Embryonic facial prominence (tissue), 1 donor: Measurements from ENCODE around the gene GOLGA6B.
"Not testable (repeated sequence)": the region's sequence is repeated elsewhere in the genome, so short reads cannot be mapped to it uniquely, and the experiment has no call there.

Experiments
- DNase-seq: peaks from one replicate; pipeline ENCODE4 v3.0.0-alpha.2; 2016; ENCODE audit errors: extremely low spot score

Gene GOLGA6B, protein sequence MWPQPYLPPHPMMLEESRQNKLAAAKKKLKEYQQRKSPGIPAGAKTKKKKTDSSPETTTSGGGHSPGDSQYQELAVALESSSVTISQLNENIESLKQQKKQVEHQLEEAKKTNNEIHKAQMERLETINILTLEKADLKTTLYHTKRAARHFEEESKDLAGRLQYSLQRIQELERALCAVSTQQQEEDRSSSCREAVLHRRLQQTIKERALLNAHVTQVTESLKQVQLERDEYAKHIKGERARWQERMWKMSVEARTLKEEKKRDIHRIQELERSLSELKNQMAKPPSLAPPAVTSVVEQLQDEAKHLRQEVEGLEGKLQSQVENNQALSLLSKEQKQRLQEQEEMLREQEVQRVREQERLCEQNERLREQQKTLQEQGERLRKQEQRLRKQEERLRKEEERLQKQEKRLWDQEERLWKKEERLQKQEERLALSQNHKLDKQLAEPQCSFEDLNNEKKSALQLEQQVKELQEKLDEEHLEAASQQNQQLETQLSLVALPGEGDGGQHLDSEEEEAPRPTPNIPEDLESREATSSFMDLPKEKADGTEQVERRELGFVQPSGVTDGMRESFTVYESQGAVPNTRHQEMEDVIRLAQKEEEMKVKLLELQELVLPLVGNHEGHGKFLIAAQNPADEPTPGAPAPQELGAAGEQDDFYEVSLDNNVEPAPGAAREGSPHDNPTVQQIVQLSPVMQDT

DNA sequence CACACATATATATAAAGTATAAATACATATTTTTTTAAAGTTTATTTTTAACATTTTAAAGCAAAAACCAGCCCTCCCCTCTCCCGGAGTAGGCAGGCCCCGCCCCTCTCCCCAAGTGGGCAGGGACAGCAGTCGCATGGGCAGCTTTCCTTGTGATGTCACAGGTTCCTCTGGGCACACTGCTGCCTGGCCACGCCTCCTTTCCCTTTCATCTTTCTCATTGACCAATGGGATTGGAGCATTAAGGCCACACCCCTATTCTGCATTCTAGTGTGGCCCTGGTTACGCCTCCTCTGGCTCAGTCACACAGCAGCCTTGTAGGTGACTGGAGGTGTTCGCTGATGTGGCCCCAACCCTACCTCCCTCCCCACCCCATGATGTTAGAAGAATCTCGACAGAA is at the start of gene GOLGA6B:
TSS of gene GOLGA6B (plus strand) at position 301 of the 400 bp plus-strand sequence. CDS start at position 342, 41 bp downstream.
- DNase-seq: not testable (repeated sequence)

DNA sequence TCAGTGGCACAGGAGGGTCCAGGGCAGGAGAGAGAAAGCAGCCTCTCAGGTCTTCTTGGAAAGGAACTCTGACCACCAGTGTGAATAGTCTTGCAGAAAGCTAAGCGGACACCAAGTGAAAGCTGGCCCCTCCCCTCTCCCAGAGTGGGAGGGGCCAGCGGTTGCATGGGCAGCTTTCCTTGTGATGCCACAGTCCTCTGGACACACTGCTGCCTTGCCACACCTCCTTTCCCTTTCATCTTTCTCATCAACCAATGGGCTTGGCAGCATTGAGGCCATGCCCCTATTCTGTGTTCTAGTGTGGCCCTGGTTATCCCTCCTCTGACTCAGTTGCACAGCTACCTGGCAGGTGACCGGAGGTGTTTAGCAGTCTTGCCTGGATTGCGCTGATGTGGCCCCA is 49.7 kb upstream of the GOLGA6B start:
- no peak for DNase-seq

DNA sequence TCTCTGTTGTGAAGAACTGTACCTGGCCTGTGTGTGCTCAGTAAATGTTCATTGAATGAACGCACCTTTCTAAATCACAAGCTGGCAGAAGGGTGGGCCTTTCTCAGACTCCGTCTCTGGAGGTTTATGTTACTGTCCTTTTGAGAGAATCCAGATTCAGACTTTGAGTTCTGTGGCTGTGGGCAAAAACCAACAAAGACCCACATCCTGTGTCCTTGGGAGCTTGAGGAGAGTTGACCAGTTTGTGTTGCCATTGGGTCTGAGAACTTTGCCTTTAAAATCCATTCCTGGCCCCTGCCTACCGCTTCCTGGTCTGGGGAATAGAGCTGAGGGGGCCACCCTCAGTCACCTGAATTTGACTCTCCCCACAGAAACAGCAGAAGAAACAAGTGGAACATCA is 46.4 kb upstream of the GOLGA6B start:
- DNase-seq: not testable (repeated sequence)

DNA sequence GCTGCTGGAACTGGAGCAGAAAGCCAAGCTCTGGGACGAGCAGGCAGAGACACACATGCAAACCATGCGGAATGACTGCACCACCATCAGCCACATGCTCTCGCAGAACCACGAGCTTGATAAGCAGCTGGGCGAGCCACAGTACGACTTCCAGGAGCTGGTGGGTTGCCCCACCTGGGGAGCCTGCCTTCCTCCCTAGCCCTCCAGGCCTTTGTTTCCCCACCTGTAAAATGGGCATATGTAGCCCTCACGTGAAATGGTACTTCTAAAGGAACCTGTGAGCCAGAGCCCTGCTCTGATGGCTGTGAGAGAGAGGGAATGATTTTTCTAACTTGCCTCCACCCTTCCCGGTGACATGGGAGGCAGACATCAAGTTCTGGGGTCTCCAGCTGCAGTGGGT is 44.6 kb upstream of the GOLGA6B start:
- no peak for DNase-seq

DNA sequence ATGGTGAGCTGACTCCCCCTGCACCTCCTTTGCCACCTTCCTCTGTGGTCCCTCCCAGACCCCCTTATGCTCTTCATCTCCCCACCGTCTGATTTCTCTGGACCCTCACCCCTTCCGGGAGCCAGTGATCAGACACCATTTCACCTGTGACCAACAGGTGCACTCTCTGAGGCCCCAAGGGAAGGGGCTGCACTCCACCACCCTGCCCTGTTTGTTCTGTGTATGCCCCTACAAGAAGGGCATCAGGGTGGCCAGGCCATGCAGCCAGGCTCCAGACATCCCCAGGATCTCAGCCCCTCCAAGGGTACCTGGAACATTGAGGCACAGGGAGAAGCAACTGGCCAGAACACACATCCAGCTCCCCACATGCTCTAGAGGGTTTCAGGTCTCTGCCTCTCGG is 42.2 kb upstream of the GOLGA6B start:
- not testable (repeated sequence) for DNase-seq

DNA sequence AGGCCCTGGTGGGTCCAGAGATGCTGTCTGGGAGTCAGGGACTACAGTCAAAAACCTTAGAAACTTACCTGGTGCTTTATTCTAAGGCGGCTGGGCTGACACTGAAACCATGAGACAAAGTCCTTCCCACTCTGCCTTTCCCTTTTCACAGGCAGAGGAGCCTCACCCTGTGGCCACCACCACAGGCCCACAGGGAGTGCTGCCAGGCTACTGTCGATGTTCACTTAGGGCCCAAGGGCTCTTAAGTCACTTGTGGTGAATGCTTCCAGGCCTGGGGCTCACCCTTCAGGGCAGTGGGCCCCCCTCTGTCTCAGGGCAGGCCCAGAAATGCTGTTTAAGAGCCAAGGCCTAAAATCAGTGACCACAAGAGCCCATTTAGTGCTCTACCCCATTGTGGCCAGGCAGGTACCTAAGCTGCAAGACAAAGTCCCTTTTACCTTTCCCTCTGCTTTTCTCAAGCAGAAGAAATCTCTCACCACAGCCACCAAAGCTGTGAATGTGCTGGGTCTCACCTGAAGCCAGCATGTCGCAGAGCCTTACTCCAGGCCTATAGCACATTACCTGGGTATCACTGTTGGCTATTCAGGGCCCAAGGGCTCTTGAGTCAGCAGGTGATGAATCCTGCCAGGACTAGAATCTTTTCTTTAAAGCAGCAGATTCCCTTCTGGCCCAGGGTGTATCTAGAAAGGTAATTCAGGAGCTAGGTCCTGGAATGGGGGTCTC is 39.5 kb upstream of the GOLGA6B start:
- no peak for DNase-seq

DNA sequence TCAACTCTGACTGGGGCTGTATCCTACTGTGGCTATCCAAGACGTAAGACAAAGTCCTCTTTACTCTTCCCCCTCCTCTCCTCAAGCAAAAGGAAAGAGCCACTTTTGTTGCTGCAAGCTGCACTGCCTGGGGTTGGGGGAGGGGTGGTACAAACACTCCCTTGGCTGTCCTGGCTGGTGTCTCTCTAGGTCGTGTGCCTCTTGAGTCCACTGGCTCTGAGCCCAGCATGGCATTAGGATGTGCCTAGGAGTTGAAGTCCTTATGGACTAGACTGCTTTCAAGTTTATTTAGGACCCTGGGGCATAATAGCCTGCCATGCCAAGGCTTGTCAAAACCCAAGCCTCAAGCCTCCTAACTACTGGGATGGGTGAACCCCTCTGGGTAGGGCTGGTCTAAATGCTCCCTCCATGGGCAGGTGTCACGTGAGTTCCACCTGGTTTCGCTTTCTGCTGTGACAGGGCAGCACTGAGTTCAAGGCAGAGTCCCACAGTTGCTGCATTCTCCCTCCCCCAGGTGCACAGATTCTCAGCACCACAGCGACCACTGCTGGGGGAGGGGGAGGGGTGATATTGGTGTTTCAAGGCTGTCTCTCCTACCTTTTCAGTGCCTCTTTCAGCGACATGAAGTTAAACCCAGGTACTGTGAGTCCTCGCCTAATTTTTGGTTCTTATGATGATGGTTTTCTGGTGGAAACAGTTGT is 38.8 kb upstream of the GOLGA6B start:
- DNase-seq: not testable (repeated sequence)

DNA sequence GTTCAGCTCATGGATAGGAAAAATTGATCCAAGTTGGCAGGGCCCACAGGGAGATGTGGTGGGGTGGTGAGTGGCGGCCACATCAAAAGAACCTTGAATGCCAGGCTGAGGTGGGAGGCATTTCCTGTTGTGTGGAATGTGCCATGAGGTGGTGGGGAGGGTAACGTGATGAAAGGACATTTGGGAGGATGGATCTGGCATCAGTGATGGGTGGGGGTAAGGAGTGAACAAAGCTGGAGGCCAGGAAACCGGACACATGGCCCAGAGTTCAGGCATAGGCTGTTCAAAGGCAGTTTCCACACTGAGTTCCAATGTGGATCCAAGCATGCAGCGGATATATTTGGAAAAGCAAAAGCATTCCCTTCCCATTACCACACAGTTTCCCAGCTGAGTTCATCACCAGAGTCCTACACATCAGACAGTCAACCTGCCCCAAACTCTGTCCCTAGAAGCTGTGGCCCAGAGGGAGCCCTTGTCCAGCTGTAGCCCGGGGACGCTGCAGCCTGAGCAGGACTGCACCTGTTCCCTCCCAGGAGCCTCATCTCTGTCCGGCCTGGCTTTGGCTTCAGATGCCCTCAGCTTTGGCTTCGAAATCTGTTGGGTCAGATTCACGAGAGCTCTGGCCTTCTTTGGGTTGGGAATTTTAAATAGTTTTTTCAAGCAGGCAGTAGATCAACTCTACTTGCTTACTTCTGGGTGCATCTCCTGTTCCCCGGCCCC is 37.8 kb upstream of the GOLGA6B start:
- no peak for DNase-seq

DNA sequence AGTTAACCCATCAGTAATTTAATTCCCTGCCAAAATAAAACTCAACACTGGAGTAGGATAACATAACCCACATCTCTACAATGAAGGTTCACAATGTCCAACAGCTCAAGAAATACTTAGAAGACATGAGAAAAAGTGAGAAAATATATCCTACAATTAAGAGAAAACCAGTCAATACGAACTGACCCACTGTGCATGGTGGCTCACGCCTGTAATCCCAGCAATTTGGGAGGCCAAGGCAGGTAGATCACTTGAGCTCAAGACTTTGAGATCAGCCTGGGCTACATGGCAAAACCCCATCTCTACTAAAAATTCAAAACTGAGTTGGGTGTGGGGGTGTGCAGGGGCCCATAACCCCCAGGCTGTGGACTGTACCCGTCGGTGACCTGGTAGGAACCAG is 30.6 kb upstream of the GOLGA6B start:
- not testable (repeated sequence) for DNase-seq

DNA sequence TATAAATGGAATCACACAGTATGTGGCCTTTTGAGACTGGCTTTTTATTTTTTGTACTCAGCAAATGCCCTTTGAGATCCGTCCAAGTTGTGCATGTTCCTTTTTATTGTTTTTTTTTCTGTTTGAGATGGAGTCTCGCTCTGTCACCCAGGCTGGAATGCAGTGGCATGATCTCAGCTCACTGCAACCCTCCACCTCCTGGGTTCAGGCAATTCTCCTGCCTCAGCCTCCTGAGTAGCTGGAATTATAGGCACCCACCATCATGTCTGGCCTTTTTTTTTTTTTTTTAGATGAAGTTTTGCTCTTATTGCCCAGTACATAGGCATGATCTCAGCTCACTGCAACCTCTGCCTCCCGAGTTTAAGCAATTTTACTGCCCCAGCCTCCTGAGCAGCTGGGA is 28.3 kb upstream of the GOLGA6B start:
- not testable (repeated sequence) for DNase-seq

DNA sequence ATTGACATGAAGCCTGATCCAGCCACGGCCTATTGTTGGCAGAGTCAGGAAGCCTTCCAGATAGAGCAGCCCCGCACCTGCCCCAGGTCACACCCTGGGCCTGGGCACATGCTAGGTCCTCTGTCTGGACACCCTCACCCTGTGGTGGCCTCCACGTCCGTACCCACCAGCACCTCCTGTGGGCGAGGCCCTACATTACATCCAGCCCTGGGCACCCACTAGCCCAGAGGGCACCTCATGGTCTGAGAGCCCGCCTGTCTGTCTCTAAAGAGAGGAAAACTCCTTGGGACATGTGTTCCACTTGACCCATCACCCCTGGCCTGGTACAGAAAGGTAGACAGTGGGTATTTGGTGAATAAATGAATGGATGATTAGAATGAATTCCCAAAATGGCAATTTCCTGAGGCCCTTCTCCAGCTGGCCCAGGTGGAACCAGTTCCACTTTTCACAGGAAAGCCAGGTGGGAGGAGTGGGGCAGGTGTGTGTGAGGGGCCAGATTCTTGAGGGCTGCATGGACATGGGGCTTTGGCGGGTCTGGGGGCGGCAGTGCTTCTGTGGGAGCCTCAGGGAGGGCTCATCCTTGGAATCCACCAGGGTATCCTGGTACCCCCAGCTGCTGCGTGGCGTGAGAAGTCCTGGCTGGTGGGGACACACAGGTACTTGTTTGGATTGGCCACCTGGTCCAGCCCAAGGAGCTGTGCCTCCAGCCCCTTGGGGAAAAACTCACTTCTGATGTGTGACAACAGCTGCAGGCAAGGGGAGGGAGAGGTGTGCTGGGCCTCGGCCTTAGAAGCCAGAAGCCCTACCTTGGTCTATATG is 26.0 kb upstream of the GOLGA6B start:
- not testable (repeated sequence) for DNase-seq

DNA sequence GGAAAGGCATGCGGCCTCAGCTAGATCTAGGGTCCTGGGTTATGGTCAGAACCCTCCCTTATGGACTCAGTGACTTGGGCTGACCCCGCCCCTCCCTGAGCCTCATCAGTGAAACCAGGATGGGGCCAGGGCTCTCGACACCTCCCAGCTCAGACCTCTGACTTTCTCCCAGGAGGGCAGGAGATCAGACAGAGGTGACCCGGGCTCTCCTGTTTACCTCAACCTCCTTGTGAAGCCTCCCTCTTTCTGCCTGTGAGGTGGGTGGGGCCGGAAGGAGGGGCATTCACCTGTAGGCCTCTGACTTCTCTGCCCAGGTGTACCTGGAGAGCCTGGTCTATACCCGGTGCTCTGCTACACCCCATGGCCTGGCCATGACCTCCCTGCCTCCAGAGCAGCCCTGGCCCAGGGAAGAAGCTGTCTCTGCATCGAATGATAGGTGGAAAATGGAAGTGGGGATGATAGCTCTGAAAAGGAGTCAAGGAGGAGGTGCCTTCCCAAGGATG is 25.4 kb upstream of the GOLGA6B start:
- not testable (repeated sequence) for DNase-seq

DNA sequence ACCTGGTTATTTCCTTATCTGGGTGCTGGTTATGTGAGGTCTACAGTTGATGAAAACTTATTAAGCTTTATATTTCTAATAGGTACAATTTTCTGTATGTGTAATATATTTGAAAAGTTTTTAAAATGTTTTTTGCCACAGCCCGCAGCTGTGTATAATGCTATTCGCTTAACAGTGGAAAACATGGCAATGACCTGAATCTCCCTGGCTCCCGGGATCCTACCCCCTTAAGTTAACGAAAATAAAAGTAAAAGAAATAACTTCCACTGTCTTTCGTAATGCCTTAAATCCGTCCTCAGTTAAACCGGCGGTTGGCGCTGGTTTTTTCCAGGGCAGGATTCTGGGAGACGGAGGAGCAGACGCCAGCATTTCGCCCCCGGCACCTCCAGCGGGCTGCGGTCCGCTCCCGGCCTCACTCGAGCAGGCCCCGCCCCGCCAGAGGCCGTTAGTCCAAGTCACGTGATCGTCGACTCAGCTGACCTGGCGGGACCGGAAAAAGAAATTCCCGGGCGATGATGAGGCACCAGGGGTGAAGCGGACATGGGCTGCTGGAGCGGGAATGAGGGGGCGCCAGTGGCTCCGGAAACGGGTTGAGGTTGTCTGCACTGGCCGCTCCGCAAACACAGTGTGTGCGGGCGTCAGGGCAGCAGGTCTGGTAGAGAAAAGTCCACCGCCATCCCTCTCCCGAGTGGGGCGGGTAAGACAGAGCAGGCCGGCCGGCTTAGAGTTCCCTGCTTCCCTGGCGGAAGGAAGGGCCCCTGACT is 17.8 kb upstream of the GOLGA6B start:
- DNase-seq: not testable (repeated sequence)

DNA sequence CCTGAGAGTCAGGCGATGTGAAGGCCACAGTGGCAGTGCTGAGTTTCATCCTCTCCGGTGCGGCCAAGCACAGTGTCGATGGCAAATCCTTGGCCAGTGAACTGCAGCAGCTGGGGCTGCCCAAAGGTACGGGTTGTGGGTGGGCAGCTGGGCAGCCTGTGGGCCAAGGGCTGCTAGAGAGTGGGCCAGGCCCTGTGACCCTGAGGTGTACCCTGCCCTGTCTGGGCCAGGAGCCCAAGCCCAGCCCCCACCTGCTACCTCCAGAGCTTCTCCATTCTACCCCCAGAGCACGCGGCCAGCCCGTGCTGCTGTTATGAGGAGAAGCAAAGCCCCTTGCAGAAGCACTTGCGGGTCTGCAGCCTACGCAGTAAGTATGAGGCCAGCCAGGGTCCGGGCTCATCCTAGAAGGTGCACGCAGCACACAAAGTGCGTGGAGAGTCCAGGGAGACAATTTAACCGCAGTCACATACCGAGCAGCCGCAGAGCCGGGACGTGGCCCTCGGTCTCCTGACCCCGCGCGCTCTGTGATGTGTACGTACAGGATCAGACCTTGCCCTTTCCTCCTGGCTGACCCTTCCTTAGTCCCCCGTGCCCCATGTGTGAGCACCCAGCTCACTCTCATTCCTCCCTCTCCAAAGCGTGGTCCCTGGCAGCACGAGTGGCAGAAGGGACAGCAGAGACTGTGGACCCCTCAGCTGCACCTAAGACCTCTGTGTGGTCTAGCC is 14.6 kb upstream of the GOLGA6B start:
- not testable (repeated sequence) for DNase-seq

DNA sequence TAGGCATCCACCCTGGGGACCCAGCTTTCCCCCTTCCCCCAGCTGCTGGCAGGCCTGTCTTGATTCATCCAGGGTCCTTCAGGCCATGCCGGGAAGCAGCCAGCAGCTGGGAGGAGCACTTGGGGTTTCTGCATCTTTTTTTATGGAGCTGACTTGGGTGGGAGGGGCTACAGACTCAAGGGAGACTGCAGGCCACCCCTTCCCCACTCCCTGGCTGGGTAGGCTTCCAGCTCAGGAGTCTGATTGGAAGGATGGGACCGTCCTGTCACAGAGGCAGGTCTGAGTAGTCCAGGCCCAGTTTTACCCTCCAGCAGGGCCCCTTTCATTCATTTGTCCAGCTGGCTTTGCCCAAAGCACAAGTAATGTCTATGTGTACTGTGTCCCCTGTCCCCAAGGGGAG is 12.2 kb upstream of the GOLGA6B start:
- not testable (repeated sequence) for DNase-seq

DNA sequence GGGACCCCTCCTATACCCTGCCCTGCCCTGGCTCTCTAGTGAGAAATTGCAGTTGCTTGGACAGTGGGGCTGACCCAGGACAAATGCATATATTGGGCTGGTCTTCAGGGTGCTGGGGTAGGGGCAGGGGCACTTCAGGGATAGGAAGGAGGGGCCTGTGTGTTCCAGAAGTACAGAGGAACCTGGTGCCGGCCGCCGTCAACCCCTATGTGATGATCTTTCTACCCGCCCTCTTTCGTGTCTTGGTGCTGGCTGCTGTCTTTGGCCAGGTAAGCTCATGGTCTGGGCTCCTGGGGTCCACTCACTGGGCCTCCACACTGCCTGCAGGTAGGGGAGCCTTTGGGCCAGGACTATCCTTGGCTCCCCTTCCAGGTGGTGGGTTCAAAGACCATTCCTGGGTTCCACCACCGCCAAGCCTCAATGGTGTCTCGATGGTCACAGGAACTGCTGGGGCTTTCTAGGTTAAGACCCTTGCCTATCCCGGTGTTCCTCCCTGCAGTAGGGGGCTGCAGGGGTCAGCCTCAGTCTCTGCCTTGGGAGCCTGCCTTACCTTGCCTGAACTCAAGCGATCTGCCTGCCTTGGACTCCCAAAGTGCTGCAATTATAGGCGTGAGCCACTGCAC is 5.8 kb upstream of the GOLGA6B start:
- not testable (repeated sequence) for DNase-seq

DNA sequence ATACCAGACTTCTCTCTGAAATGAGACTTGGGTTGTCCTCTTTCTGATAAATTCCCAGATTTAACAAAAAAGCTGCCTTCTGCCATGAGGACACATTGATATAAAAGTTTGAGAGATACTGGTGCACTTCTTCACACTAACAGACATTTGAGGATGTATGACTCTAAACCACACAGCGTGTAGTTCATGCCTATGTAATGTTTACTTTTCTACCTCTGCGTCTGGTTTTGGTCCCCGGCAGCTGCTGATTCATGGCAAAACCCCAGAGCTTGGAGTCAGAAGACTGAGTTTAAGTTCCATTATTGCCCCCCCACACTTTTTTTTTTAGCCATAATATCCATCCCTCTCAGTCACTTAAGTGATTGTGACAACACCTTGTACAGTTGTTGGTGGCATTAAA is 1.5 kb downstream of the GOLGA6B start:
- DNase-seq: not testable (repeated sequence)

DNA sequence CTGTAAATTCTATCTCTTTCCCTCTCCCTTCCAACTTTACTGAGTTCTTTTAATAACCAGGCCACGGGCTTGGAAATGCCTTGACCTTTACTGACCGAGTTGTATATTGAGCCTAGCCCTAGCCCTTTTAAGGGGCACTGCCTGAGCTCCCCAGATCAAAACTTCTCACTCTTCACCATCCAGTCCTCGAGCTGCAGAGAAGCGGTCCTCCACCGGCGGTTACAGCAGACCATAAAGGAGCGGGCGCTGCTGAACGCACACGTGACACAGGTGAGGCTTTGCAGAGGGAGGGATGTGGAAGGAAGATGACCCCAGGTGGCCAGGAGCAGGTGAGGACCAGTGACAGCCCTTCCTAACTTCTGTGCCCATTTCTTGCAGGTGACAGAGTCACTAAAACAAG is 6.6 kb downstream of the GOLGA6B start:
- not testable (repeated sequence) for DNase-seq
